CD4-positive, alpha-beta T cell (primary cell): ENCODE measurements around the gene ZNF277. TPM values are rescaled to one million over a fixed set of nuclear protein-coding genes. Genes with fewer than 3 reads are reported as not detected.

ENCODE experiments used
- ATAC-seq: fragments of 200-7000 bp; cut with Tn5 transposase; one replicate; pipeline ENCODE4 v1.10.0; 2022; ENCODE audit warnings: mild to moderate bottlenecking; ENCODE audit not compliant: poor library complexity
- CTCF ChIA-PET: fragments of 350-600 bp; sonication (Branson Sonifier 250); formaldehyde crosslinking; loops from one replicate; lab custom pipeline; 2021; ENCODE audit warnings: antibody characterized with exemption, inconsistent platforms; lab: Charles Lee
- POLR2A ChIA-PET: fragments of 350-600 bp; sonication (Branson Sonifier 250); formaldehyde crosslinking; loops from one replicate; lab custom pipeline; 2021; ENCODE audit warnings: antibody characterized with exemption, inconsistent platforms; lab: Charles Lee
- DNase-seq, 14 experiments: peaks; one replicate each; pipeline ENCODE4 v3.0.0-alpha.2; 2013 to 2020; ENCODE audit warnings: mixed read lengths in 2 of 14
- H3K27ac ChIP-seq, 2 donors: one replicate each; pipeline versions ENCODE4 v1.5.1 to v1.7.0; 2013; ENCODE audit warnings: low read length in 2 of 2, low read depth in 1 of 2, mild to moderate bottlenecking in 1 of 2
- H3K27me3 ChIP-seq, 2 experiments: 1 replicate in 1 of 2; 2 replicates in 1 of 2; pipeline versions ENCODE4 v1.6.1 to v1.7.0; 2013; ENCODE audit warnings: low read length in 2 of 2, control low read depth in 1 of 2, mild to moderate bottlenecking in 1 of 2, moderate library complexity in 1 of 2; ENCODE audit not compliant: insufficient read depth in 2 of 2, control insufficient read depth in 1 of 2
- H3K36me3 ChIP-seq: one replicate; pipeline ENCODE4 v1.6.1; 2013; ENCODE audit warnings: low read length, control low read depth; ENCODE audit not compliant: insufficient read depth
- H3K4me1 ChIP-seq: one replicate; pipeline ENCODE4 v1.6.1; 2013; ENCODE audit warnings: low read length, control low read depth; ENCODE audit not compliant: insufficient read depth
- H3K4me3 ChIP-seq: one replicate; pipeline ENCODE4 v1.5.1; 2013; ENCODE audit warnings: mild to moderate bottlenecking, low read length, moderate library complexity
- H3K9me3 ChIP-seq, 2 experiments: 1 replicate in 1 of 2; 2 replicates in 1 of 2; pipeline versions ENCODE4 v1.6.1 to v1.7.0; 2013; ENCODE audit warnings: low read length in 2 of 2, mild to moderate bottlenecking in 2 of 2, control low read depth in 1 of 2, moderate library complexity in 1 of 2; ENCODE audit not compliant: control insufficient read depth in 1 of 2, insufficient read depth in 1 of 2
- H3K27ac Mint-ChIP-seq: one replicate; pipeline ENCODE4 v1.8.0; 2020; ENCODE audit warnings: mixed read lengths
- H3K27me3 Mint-ChIP-seq: one replicate; pipeline ENCODE4 v1.8.0; 2021; ENCODE audit warnings: mixed read lengths
- H3K36me3 Mint-ChIP-seq: one replicate; pipeline ENCODE4 v1.8.0; 2021; ENCODE audit warnings: low read depth, mixed read lengths
- H3K4me1 Mint-ChIP-seq: one replicate; pipeline ENCODE4 v1.8.0; 2021; ENCODE audit warnings: low read depth, mixed read lengths
- H3K4me3 Mint-ChIP-seq: one replicate; pipeline ENCODE4 v1.8.0; 2020; ENCODE audit warnings: mild to moderate bottlenecking, mixed read lengths
- H3K9me3 Mint-ChIP-seq: one replicate; pipeline ENCODE4 v1.8.0; 2020; ENCODE audit warnings: mixed read lengths
- intact Hi-C, 2 experiments: fragments of 100-400 bp; cut with DNase I in 1 of 2; cut with micrococcal nuclease in 1 of 2; formaldehyde crosslinking; loops; one replicate each; pipeline versions ENCODE4 v1.15.1 to v1.9.0; 2023 to 2025; cut with DNase I, micrococcal nuclease
- total RNA-seq, 174 experiments: library from RNA in 2 of 174; stranded (reverse) in 2 of 174; gene quantifications; one replicate each; pipeline ENCODE4 v1.2.3 and lab custom pipeline; 2021 to 2026
- TF ChIP-seq, protein P1 (sequence below): fragments of 200-600 bp; IDR thresholded peaks from one replicate; pipeline ENCODE4 v1.8.0; 2022; ENCODE audit warnings: antibody characterized with exemption, mild to moderate bottlenecking

Gene ZNF277
- total RNA-seq, 2 experiments from 2014 or later = 21.6 to 22.5 TPM

DNA sequence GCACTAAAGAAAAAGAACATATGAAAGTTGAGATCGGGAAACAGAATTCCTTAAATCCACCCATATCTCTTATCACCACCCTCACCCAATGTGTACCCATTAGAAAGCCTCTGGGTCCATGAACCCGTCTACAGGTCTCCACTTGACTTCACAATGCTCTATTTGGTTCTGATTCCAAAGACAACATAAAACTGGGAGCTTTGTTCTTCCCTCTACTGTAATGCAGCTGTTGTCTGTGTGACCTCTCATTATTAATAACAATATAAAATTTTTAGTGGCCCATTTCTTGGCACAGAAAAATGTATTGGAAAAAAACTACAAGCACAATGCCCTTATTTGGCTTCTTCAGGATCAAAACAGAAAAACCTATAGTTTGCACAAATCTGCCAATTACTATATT, 30.3 kb upstream of the ZNF277 start:
- no peak overlapping the region for H3K4me3 Mint-ChIP-seq
- CTCF ChIA-PET = no interaction called here
- H3K9me3 Mint-ChIP-seq = no peaks in the 10 kb centered on the region
- no peak overlapping the region for H3K27ac Mint-ChIP-seq
- no peaks in the 10 kb centered on the region for H3K4me1 Mint-ChIP-seq
- Histone ChIP-seq H3K36me3 (no peaks in the 10 kb centered on the region), H3K27me3 (peaks cover 3 to 5% of the 10 kb centered on the region in 2 experiments), H3K4me3 (no peak overlapping the region), H3K9me3 (no peaks in the 10 kb centered on the region), H3K27ac (no peak overlapping the region), H3K4me1 (no peaks in the 10 kb centered on the region)
- H3K27me3 Mint-ChIP-seq = peaks cover 43% of the 10 kb centered on the region
- intact Hi-C loops = no loop called here
- ATAC-seq (no peak), DNase-seq (no peak)
- POLR2A ChIA-PET = no interaction called here
- TF ChIP-seq, protein P1, sequence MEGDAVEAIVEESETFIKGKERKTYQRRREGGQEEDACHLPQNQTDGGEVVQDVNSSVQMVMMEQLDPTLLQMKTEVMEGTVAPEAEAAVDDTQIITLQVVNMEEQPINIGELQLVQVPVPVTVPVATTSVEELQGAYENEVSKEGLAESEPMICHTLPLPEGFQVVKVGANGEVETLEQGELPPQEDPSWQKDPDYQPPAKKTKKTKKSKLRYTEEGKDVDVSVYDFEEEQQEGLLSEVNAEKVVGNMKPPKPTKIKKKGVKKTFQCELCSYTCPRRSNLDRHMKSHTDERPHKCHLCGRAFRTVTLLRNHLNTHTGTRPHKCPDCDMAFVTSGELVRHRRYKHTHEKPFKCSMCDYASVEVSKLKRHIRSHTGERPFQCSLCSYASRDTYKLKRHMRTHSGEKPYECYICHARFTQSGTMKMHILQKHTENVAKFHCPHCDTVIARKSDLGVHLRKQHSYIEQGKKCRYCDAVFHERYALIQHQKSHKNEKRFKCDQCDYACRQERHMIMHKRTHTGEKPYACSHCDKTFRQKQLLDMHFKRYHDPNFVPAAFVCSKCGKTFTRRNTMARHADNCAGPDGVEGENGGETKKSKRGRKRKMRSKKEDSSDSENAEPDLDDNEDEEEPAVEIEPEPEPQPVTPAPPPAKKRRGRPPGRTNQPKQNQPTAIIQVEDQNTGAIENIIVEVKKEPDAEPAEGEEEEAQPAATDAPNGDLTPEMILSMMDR = no peak
- H3K36me3 Mint-ChIP-seq = no peaks in the 10 kb centered on the region

DNA sequence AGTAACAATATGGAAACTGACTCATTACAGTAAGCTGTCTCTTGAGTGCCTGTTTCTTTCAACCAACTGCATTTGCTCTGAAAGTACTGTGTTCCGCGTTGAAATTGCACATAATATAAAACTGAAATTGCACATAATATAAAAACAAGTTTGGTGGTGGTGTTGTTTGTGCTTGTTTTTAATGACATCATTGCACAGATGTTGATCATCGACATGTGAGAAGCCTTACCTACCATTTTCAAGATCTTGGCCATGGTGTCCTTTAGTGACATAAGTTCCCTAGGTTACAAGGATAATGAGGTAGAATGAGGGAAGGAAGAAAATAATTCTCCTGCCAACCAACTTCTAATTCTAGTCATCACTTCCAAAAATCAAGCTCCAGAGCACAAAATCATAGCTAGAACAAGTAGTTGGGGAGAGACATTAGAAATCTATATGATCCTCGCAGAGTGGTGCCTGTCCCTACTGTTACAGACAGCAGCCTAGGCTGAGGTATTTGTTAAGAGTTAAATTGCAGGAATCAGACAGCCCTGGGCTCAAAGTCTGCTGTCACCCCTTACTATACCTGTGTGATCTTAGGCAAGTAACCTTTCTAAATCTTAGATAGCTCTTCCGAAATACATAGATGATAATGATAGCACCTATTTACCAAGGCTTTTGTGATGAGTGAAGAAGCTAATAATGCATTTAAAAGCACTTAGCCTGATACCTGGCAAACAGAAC, 29.6 kb upstream of the ZNF277 start:
- no peaks in the 10 kb centered on the region for H3K9me3 Mint-ChIP-seq
- H3K4me3 Mint-ChIP-seq = no peak overlapping the region
- H3K36me3 Mint-ChIP-seq = no peaks in the 10 kb centered on the region
- peaks cover 3 to 5% of the 10 kb centered on the region in 2 experiments for H3K27me3 ChIP-seq
- intact Hi-C loops = no loop called here
- H3K4me1 Mint-ChIP-seq = no peaks in the 10 kb centered on the region
- H3K27ac ChIP-seq = no peak overlapping the region
- no peak overlapping the region for H3K27ac Mint-ChIP-seq
- H3K4me1 ChIP-seq = no peaks in the 10 kb centered on the region
- no peaks in the 10 kb centered on the region for H3K9me3 ChIP-seq
- ATAC-seq (no peak), DNase-seq (no peak)
- peaks cover 43% of the 10 kb centered on the region for H3K27me3 Mint-ChIP-seq
- TF ChIP-seq, protein P1 = no peak
- ChIA-PET CTCF (no interaction called here), POLR2A (no interaction called here)
- no peaks in the 10 kb centered on the region for H3K36me3 ChIP-seq
- H3K4me3 ChIP-seq = no peak overlapping the region

DNA sequence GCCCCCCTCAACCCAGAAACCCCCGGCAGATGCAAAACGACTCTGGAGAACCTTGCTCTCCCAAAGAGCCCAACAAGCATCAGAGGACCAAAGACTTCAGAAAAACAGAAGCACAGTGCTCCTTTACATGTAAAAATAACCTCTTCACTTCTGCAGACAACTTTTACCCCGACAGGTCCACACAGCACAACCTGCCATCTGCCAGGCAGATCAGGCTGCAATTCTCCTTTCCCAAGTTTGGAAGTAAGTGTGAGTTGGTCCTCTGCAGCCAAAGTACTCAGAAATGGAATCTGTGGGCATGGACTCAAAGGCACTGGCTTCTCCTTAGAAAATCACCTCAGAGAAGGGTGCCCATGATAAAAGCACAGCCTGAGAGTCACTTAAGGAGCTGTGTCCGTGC, 26.3 kb upstream of the ZNF277 start:
- no peaks in the 10 kb centered on the region for H3K4me1 ChIP-seq
- Mint-ChIP-seq H3K9me3 (no peaks in the 10 kb centered on the region), H3K27ac (no peak overlapping the region), H3K4me3 (no peak overlapping the region), H3K27me3 (peaks cover 34% of the 10 kb centered on the region), H3K36me3 (no peaks in the 10 kb centered on the region), H3K4me1 (no peaks in the 10 kb centered on the region)
- H3K27me3 ChIP-seq = peaks cover 0 to 5% of the 10 kb centered on the region in 2 experiments
- CTCF ChIA-PET = no interaction called here
- H3K36me3 ChIP-seq = no peaks in the 10 kb centered on the region
- H3K27ac ChIP-seq = no peak overlapping the region
- intact Hi-C loops = no loop called here
- TF ChIP-seq, protein P1 = no peak
- POLR2A ChIA-PET = no interaction called here
- no peak overlapping the region for H3K4me3 ChIP-seq
- H3K9me3 ChIP-seq = no peaks in the 10 kb centered on the region
- no peak for ATAC-seq
- DNase-seq = no peak
